KG1 (cell line): ENCODE data around the gene CENPF.
A peak's percentile ranks its signal among the peaks of the same experiment; 100 is the strongest.
"Not testable (repeated sequence)": the region's sequence is repeated elsewhere in the genome, so short reads cannot be mapped to it uniquely, and the experiment has no call there.

Source experiments
- DNase-seq: peaks from one replicate; lab custom pipeline; 2025; lab: John Stamatoyannopoulos, UW

Gene CENPF, protein sequence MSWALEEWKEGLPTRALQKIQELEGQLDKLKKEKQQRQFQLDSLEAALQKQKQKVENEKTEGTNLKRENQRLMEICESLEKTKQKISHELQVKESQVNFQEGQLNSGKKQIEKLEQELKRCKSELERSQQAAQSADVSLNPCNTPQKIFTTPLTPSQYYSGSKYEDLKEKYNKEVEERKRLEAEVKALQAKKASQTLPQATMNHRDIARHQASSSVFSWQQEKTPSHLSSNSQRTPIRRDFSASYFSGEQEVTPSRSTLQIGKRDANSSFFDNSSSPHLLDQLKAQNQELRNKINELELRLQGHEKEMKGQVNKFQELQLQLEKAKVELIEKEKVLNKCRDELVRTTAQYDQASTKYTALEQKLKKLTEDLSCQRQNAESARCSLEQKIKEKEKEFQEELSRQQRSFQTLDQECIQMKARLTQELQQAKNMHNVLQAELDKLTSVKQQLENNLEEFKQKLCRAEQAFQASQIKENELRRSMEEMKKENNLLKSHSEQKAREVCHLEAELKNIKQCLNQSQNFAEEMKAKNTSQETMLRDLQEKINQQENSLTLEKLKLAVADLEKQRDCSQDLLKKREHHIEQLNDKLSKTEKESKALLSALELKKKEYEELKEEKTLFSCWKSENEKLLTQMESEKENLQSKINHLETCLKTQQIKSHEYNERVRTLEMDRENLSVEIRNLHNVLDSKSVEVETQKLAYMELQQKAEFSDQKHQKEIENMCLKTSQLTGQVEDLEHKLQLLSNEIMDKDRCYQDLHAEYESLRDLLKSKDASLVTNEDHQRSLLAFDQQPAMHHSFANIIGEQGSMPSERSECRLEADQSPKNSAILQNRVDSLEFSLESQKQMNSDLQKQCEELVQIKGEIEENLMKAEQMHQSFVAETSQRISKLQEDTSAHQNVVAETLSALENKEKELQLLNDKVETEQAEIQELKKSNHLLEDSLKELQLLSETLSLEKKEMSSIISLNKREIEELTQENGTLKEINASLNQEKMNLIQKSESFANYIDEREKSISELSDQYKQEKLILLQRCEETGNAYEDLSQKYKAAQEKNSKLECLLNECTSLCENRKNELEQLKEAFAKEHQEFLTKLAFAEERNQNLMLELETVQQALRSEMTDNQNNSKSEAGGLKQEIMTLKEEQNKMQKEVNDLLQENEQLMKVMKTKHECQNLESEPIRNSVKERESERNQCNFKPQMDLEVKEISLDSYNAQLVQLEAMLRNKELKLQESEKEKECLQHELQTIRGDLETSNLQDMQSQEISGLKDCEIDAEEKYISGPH (N-terminal part only)

DNA sequence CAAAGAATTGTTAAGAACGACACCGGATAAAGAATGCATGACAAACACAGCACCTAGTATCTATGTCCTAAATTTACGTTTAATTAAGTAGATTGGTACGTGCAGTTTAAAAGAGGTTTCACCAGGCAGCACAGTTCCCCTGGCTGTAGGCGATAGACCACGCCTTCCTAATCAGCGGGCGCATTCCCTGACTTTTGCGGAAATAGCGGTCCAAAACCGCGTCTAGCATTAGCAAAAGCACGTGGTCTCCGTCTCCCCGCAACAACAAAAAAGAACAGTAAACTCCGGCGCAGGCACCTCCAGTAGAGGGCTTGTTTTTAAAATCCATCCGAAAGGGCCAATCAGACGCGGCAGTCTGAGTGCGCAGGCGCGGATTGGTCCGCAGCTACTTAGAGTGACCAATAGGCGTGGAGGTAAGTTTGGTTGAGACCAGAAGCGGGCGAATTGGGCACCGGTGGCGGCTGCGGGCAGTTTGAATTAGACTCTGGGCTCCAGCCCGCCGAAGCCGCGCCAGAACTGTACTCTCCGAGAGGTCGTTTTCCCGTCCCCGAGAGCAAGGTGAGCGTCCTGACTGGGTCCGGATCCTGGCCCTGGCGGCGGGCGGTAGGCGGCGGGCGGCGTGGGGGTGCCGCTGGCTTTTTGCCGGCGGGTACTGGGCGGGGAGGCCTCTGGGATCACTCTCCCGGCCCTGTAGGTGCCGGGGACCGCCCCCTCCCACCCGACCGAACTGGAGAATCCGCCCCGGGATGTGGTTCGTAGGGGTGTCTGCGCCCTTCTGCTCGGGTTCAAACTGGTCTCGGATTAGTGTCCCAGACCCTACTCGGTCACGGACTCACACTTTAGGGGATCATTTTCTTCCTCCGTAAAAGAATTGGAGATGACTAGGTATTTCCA lies at the start of gene CENPF:
Gene CENPF, plus strand, starts transcription at position 432 of the 894 bp plus-strand sequence. CDS start 10,560 bp downstream, outside the sequence.
- DNase-seq: peak; percentile 96

- no peak for DNase-seq
These were observed 44.9 kb upstream of the CENPF start for GRCh38 chr1:214557952-214558735.

DNA sequence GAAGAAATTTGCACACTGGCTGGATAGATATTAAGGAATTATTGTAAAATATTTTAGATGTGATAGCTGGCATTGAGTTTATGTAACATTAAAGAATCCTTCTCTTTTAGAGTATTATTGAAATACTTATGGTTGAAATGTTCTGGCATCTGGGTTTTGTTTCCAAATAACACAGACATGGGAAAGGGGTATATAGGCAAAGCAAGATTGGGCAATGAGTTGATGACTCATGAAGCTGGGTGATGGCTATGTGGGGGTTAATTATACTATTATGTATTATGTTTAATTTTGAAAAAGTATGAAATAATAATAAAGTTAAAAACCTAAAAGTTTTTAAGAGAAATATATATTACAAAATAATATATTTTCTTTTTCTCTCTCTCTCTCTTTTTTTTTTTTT lies 39.1 kb upstream of the CENPF start:
- no peak for DNase-seq

DNA sequence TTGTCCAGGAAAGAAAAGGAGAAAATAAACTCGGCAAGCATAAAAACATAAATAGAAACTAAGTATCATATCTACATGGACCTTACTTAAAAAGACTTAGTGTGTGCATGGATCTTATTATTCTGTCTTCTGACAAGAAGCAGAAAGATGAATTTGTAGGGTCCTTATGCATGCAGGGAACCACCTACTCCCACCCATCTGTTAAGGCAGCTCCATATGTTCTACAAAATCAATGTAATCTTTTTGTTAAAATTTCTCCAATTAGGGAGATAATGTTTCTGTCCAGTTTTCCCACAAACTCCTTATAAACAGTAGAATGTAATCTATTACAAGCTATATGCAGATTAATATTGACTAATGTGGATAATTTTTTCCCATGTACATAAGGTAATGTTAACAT lies 37.7 kb upstream of the CENPF start:
- no peak for DNase-seq

- no peak for DNase-seq
These were observed 36.6 kb upstream of the CENPF start for GRCh38 chr1:214566158-214567104.

- DNase-seq: no peak
These were observed 35.5 kb upstream of the CENPF start for GRCh38 chr1:214567481-214567980.

GRCh38 chr1:214568328-214568727 lies 34.7 kb upstream of the CENPF start:
- DNase-seq: no peak

GRCh38 chr1:214569357-214570004 lies 33.5 kb upstream of the CENPF start:
- DNase-seq: no peak

GRCh38 chr1:214570442-214570841 lies 32.6 kb upstream of the CENPF start:
- DNase-seq: no peak

DNA sequence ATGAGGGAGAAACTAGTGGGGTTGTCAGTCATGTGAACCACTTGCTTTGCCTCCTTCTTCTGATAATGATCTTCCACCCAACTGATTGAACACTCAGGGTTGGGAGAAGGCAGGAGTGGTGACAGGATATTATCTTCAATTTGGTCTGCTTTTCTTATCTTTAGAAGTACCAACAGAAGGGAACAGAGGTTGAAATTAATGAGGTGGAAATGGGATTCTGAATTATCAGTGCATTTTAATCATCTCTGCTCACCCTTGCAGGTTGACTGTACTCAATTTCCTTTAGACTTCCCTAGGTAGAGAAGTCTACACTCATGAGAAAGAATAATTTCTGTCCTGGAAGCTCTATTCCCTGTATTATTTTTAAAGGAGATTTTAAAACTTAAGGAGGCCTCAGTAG lies 31.7 kb upstream of the CENPF start:
- no peak for DNase-seq

- no peak for DNase-seq
These were observed 29.3 kb upstream of the CENPF start for GRCh38 chr1:214573386-214574318.

DNA sequence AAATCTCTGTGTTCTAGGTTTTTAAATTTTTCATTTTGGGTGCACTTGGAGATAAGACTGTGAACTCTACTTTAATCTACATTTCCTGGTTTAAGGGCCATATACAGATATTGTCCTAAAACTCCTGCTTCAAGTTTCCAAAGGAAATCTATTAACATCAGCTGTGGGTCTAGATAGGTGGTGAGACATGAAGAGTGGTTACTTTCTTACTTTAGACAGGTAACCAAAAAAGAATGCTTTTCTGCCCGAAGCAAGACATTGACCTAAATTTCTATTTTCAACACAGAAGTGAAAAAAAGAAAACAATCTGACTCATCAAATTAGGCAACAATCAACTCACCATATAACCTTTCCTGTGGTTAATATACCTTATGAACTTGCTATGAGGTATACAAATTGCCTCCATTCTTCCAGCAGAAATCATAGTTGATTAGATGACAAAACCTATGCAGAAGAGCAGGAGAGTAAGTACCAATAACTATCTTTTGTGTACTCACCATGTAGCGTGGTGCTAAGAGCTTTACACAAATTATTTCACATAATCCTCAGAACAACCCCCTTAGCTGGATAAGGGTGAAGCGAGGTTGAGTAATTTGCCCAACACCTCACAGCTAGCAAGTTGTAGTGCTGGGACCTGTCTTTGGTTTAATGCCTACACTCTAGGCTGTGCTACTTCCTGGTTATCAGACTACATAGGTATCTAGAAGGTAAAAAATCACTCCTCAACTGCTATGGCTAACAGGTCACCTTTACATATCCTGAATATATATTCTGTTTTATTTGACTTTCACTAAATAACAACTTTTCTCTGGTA lies 28.2 kb upstream of the CENPF start:
- no peak for DNase-seq

GRCh38 chr1:214576120-214576519 lies 26.9 kb upstream of the CENPF start:
- not testable (repeated sequence) for DNase-seq

DNA sequence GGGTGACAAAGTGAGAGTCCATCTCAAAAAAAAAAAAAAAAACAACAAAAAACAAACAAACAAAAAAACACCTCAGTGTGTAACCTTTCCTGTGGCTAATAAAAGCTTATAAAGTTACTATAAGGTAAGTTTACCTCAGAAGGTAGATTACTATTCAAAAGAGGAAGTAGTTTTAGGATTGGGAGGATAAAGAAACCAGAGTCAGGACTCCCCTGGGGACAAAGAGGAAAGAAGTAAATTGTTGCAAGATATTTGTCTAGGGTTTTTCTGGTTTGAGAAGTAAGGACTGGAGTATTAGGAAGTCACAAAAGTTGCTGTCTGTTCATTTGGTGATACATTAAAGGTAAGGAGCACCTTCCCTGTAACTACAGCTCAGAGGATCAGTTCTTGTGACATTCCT lies 23.8 kb upstream of the CENPF start:
- DNase-seq: no peak

DNA sequence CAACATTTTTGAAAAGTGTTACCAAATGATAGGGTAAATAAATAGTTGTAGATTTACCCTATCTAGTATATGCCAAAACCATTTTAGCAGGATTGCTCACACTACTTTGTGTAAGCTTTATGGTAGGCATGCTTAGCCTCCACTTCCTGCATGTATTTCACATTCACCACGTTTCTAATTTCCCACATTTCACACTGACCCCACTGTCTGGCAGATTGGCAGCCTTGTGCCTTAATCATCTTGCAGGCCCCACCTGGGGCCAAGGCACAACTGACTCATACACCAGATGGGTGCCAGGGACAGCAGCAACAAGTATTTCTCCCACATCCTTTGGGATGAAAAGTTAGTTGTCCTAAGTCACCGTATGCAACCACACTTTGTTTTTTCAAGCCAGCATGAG lies 21.2 kb upstream of the CENPF start:
- no peak for DNase-seq

DNA sequence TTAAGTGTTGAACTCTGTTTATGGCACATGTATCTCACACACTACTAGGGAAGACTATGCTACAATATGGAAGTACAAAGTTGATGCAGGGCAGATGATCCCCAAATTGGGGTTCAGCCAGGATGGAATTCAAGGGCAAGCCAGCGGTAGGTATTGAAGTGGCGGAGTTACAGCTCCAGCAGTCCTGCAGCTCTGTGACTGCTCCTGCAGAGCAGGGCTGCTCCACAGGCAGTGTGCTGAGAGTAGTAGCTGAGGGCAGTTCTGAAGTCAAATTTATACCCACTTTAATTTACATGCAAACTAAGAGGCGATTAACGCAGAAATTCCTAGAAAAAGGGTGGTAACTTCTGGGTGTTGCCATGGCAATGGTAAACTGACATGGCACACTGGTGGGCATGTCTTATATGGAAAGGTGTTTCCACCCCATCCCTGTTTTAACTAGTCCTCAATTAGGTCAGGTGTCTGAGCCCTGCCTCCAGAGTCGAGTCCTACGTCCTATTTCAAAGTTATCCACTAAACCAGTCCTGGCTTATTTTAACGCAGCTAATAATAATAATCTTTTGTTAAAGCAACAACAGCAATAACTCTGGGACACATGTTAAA lies 20.6 kb upstream of the CENPF start:
- DNase-seq: no peak
